ENCODE results near the gene ELMO1. TPM values are rescaled to one million over a fixed set of nuclear protein-coding genes. Genes with fewer than 3 reads are reported as not detected.
A peak's percentile ranks its signal among the peaks of the same experiment; 100 is the strongest.

ELMO1 gene
- total and polyA plus RNA-seq, 10 of the 15 experiments (the other 5 are each of a cell fraction or from before 2014, with no cell fraction given) = 22.6 to 85.9 (median 56.6) TPM

DNA sequence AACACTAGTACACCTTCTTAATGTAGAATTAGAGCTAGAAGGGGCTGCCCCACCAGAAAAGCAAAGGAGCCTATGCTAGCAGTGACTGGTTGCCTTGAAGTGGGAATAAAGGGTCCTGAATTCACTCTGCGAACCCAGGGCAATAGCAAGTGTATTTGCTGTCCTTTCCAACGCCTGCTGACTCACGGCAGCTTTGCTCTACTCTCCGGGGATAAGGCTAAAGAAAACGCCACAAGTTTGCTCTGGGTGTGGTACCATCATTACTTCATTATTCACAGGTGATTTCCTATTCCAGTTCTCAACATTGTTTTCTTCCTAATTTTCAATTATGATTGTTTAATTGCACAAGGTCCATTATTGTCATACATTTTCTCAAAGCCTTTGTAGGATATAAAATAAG is 503.8 kb downstream of the ELMO1 start:
- H3K79me2 ChIP-seq (ENCODE audit: control insufficient read depth, insufficient read depth, low read length) = peaks cover 43% of the 10 kb centered on the region
- no TSS peak for BruUV-seq (replicated peaks)
- POLR2A ChIA-PET = interaction anchor here (0.8 to 3.9 kb wide), 2 partner anchors 8 to 14 kb away, joined by 9 to 27 read pairs; no protein-coding TSS in a partner anchor
- H3K36me3 ChIP-seq (ENCODE audit: control insufficient read depth in 2 of 2, insufficient read depth in 2 of 2, low read length in 1 of 2) = peaks cover 2 to 7% of the 10 kb centered on the region in 2 experiments; a peak in 3 of 4 replicates
- over 99% methylated on average over 5 of the region's 5 CpGs for WGBS (ENCODE audit: insufficient coverage, insufficient replicate concordance, low lambda C conversion rate, missing lambda C conversion rate)
- FAIRE-seq (no peak), DNase-seq (ENCODE audit: low read depth, low spot score) (no peak), ATAC-seq (no peak)
- in situ Hi-C loops (cut with MboI) = no loop called here
- H3K9ac ChIP-seq (ENCODE audit: control insufficient read depth, insufficient read depth, low read length) = no peak overlapping the region
- peaks cover 42% of the 10 kb centered on the region for H3K4me1 ChIP-seq (ENCODE audit: control insufficient read depth, insufficient read depth, low read length)
- no peak overlapping the region; the same call in 1 of the 2 replicates for H3K4me2 ChIP-seq (ENCODE audit: control insufficient read depth, insufficient read depth)
- peak overlapping the region; percentile 40; the same call in 1 of the 2 replicates for H3K27ac ChIP-seq (ENCODE audit: control insufficient read depth, insufficient read depth)
- TF ChIP-seq, protein P1, sequence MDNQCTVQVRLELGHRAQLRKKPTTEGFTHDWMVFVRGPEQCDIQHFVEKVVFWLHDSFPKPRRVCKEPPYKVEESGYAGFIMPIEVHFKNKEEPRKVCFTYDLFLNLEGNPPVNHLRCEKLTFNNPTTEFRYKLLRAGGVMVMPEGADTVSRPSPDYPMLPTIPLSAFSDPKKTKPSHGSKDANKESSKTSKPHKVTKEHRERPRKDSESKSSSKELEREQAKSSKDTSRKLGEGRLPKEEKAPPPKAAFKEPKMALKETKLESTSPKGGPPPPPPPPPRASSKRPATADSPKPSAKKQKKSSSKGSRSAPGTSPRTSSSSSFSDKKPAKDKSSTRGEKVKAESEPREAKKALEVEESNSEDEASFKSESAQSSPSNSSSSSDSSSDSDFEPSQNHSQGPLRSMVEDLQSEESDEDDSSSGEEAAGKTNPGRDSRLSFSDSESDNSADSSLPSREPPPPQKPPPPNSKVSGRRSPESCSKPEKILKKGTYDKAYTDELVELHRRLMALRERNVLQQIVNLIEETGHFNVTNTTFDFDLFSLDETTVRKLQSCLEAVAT (IDR thresholded peaks at IDR 0.05) = no peak
- peak; percentile 47; the same call in 1 of the 2 replicates for TF ChIP-seq ZNF24 (IDR thresholded peaks at IDR 0.05)
- SMC1A ChIA-PET (ENCODE audit: uncharacterized antibody, unreplicated experiment) = interaction anchor here (1.0 to 11.1 kb wide), 9 partner anchors 8 to 237 kb away, joined by 3 to 92 read pairs (median 5); no protein-coding TSS in a partner anchor
- no peak overlapping the region for H2AFZ ChIP-seq (ENCODE audit: control insufficient read depth, low read depth, low read length)
- H3K4me3 ChIP-seq = no peak overlapping the region
- peaks cover 47% of the 10 kb centered on the region for H3K9me3 ChIP-seq (replicated peaks; ENCODE audit: control insufficient read depth, insufficient read depth, low read length)
- no peaks in the 10 kb centered on the region for H3K27me3 ChIP-seq (replicated peaks in 1 of 2; ENCODE audit: control insufficient read depth in 2 of 2, insufficient read depth in 2 of 2, low read length in 1 of 2)
- CTCF ChIA-PET = interaction anchor here (0.9 to 1.7 kb wide), 5 partner anchors 12 to 237 kb away, joined by 3 to 6 read pairs (median 5); no protein-coding TSS in a partner anchor
- intact Hi-C loops (cut with micrococcal nuclease; ENCODE audit: unreplicated experiment) = no loop called here
- RAD21 ChIA-PET (ENCODE audit: unreplicated experiment) = interaction anchor here (0.9 to 1.7 kb wide), 8 partner anchors 10 to 237 kb away, joined by 3 to 10 read pairs (median 4); no protein-coding TSS in a partner anchor
- H4K20me1 ChIP-seq (ENCODE audit: control insufficient read depth, insufficient read depth) = no peaks in the 10 kb centered on the region

Data from GM12878 (cell line).